WTC11 (cell line): ENCODE data around the gene ZNF185. TPM values are rescaled to one million over a fixed set of nuclear protein-coding genes. Genes with fewer than 3 reads are reported as not detected.

ENCODE experiments used
- ATAC-seq: fragments of 200-7000 bp; cut with Tn5 transposase; 2 replicates; pipeline ENCODE4 v1.10.0; 2021; ENCODE audit warnings: mild to moderate bottlenecking, moderate library complexity
- CTCF ChIA-PET: fragments of 300-600 bp; sonication (Branson Sonifier 250); formaldehyde crosslinking; loops from one replicate; lab custom pipeline; 2021; ENCODE audit warnings: antibody characterized with exemption; lab: Charles Lee
- POLR2A ChIA-PET: fragments of 350-600 bp; sonication (Branson Sonifier 250); formaldehyde crosslinking; loops from one replicate; lab custom pipeline; 2021; ENCODE audit warnings: antibody characterized with exemption; lab: Charles Lee
- DNase-seq: peaks from one replicate; pipeline ENCODE4 v3.0.0; 2021; ENCODE audit warnings: low spot score
- H3K27ac Mint-ChIP-seq: 2 replicates; pipeline ENCODE4 v1.8.0; 2021; ENCODE audit warnings: mixed read lengths
- H3K27me3 Mint-ChIP-seq: 2 replicates; pipeline ENCODE4 v1.8.0; 2021; ENCODE audit warnings: low read depth, mild to moderate bottlenecking, moderate library complexity, mixed read lengths
- H3K36me3 Mint-ChIP-seq: 2 replicates; pipeline ENCODE4 v1.8.0; 2021; ENCODE audit warnings: mixed read lengths
- H3K4me1 Mint-ChIP-seq: 2 replicates; pipeline ENCODE4 v1.8.0; 2022; ENCODE audit warnings: mixed read lengths
- H3K4me3 Mint-ChIP-seq: 2 replicates; pipeline ENCODE4 v1.8.0; 2021; ENCODE audit warnings: mild to moderate bottlenecking, moderate library complexity, mixed read lengths
- H3K9me3 Mint-ChIP-seq: 2 replicates; pipeline ENCODE4 v1.8.0; 2021; ENCODE audit warnings: mixed read lengths
- AFF4 ChIP-seq: sonication (generic); formaldehyde crosslinking; IDR thresholded peaks from 2 replicates; pipeline ENCODE4 v1.8.1; 2023; ENCODE audit warnings: mild to moderate bottlenecking, missing genetic modification reagents, borderline replicate concordance
- ATF3 ChIP-seq: sonication (generic); formaldehyde crosslinking; conservative IDR thresholded peaks from 2 replicates; pipeline ENCODE4 v1.8.1; 2022; ENCODE audit warnings: mild to moderate bottlenecking, missing genetic modification reagents
- CBFB ChIP-seq: sonication (generic); formaldehyde crosslinking; IDR thresholded peaks from 2 replicates; pipeline ENCODE4 v1.8.1; 2022; ENCODE audit warnings: mild to moderate bottlenecking, low read depth, missing genetic modification reagents
- CREB1 ChIP-seq: sonication (generic); formaldehyde crosslinking; IDR thresholded peaks from 2 replicates; pipeline ENCODE4 v1.8.0; 2023; ENCODE audit warnings: mild to moderate bottlenecking, missing genetic modification reagents
- CTCF ChIP-seq: fragments of 200-600 bp; IDR thresholded peaks from 2 replicates; pipeline ENCODE4 v1.8.0; 2022; ENCODE audit warnings: antibody characterized with exemption
- ELF4 ChIP-seq: sonication (generic); formaldehyde crosslinking; IDR thresholded peaks from 2 replicates; pipeline ENCODE4 v1.8.1; 2022; ENCODE audit warnings: low read depth, mild to moderate bottlenecking, moderate library complexity, missing genetic modification reagents
- GABPB1 ChIP-seq: sonication (generic); formaldehyde crosslinking; IDR thresholded peaks from 2 replicates; pipeline ENCODE4 v1.8.1; 2023; ENCODE audit warnings: mild to moderate bottlenecking, missing genetic modification reagents
- GTF2I ChIP-seq: fragments of 250-450 bp; sonication (Bioruptor Pico); conservative IDR thresholded peaks from 2 replicates; pipeline ENCODE4 v1.4.0; 2021; ENCODE audit warnings: mild to moderate bottlenecking
- HMGXB4 ChIP-seq: sonication (generic); formaldehyde crosslinking; IDR thresholded peaks from 2 replicates; pipeline ENCODE4 v1.8.1; 2023; ENCODE audit warnings: mild to moderate bottlenecking, moderate library complexity, missing genetic modification reagents
- IRF1 ChIP-seq: sonication (generic); formaldehyde crosslinking; IDR thresholded peaks from 2 replicates; pipeline ENCODE4 v1.8.0; 2023; ENCODE audit warnings: missing genetic modification reagents
- PRDM15 ChIP-seq: sonication (generic); formaldehyde crosslinking; IDR thresholded peaks from 2 replicates; pipeline ENCODE4 v1.8.0; 2022; ENCODE audit warnings: missing genetic modification reagents
- RORB ChIP-seq: fragments of 250-450 bp; sonication (Bioruptor Pico); IDR thresholded peaks from 2 replicates; pipeline ENCODE4 v1.9.0; 2021; ENCODE audit warnings: mild to moderate bottlenecking
- ZMAT4 ChIP-seq: fragments of 250-450 bp; sonication (Bioruptor Pico); IDR thresholded peaks from 2 replicates; pipeline ENCODE4 v1.9.0; 2021; ENCODE audit warnings: mild to moderate bottlenecking
- ZNF396 ChIP-seq: fragments of 250-450 bp; sonication (Bioruptor Pico); IDR thresholded peaks from 2 replicates; pipeline ENCODE4 v1.8.0; 2021; ENCODE audit warnings: mild to moderate bottlenecking, moderate library complexity, borderline replicate concordance
- ZNF425 ChIP-seq: fragments of 250-450 bp; sonication (Bioruptor Pico); conservative IDR thresholded peaks from 2 replicates; pipeline ENCODE4 v1.9.0; 2021; ENCODE audit warnings: mild to moderate bottlenecking
- ZNF671 ChIP-seq: fragments of 250-450 bp; sonication (Bioruptor Pico); IDR thresholded peaks from 2 replicates; pipeline ENCODE4 v1.8.0; 2021; ENCODE audit warnings: mild to moderate bottlenecking
- ZSCAN18 ChIP-seq: fragments of 250-450 bp; sonication (Bioruptor Pico); IDR thresholded peaks from 2 replicates; pipeline ENCODE4 v2.1.2; 2022; ENCODE audit warnings: mild to moderate bottlenecking, moderate library complexity
- total RNA-seq: library from RNA; stranded (reverse); gene quantifications from 3 replicates; pipeline ENCODE4 v1.2.3, GENCODE V29; 2021

ZNF185 gene
- total RNA-seq, 1 experiment from 2014 or later, result 8.2 TPM

- TF ChIP-seq CTCF (no peak), ZNF396 (CRISPR knock-in tag) (no peak), ZSCAN18 (CRISPR knock-in tag) (no peak), ATF3 (CRISPR knock-in tag) (no peak), AFF4 (CRISPR knock-in tag) (no peak)
Measured at GRCh38 chrX:152881289-152881688, 16.6 kb upstream of the ZNF185 start (continued).

- Mint-ChIP-seq H3K9me3 (no peaks in the 10 kb centered on the region), H3K4me3 (no peak overlapping the region), H3K27me3 (peaks cover 6% of the 10 kb centered on the region), H3K4me1 (peaks cover 21% of the 10 kb centered on the region), H3K36me3 (no peaks in the 10 kb centered on the region), H3K27ac (no peak overlapping the region)
- CTCF ChIA-PET, result interaction anchor here (0.8 to 2.7 kb wide), 13 partner anchors 9 to 63 kb away, joined by 3 to 17 read pairs (median 5); no protein-coding TSS in a partner anchor
- DNase-seq (no peak), ATAC-seq (peak; percentile 90)
- POLR2A ChIA-PET, result no interaction called here
- TF ChIP-seq CBFB (CRISPR knock-in tag) (no peak), GTF2I (no peak), ZNF671 (CRISPR knock-in tag) (no peak), ZNF425 (CRISPR knock-in tag) (no peak), ZMAT4 (CRISPR knock-in tag) (no peak), IRF1 (CRISPR knock-in tag) (no peak), GABPB1 (CRISPR knock-in tag) (no peak), ATF3 (CRISPR knock-in tag) (no peak), RORB (CRISPR knock-in tag) (no peak), ELF4 (no peak), HMGXB4 (CRISPR knock-in tag) (no peak), PRDM15 (CRISPR knock-in tag) (no peak), CREB1 (CRISPR knock-in tag) (no peak)
Measured at GRCh38 chrX:152884171-152884570, 13.7 kb upstream of the ZNF185 start.
